Trophoblast cell (in vitro differentiated cells and primary cell): Measurements from ENCODE around the gene LENG8.

Experiments used
- DNase-seq, 2 donors: peaks; one replicate each; pipeline ENCODE4 v3.0.0-alpha.2; 2016
- H2AFZ ChIP-seq: 2 replicates; pipeline ENCODE4 v1.6.1; 2013; ENCODE audit warnings: low read length, moderate library complexity, mild to moderate bottlenecking; ENCODE audit not compliant: insufficient read depth, poor library complexity
- H2AK5ac ChIP-seq: 2 replicates; pipeline ENCODE4 v1.6.1; 2013; ENCODE audit warnings: mild to moderate bottlenecking, low read length
- H2BK120ac ChIP-seq: 2 replicates; pipeline ENCODE4 v1.6.1; 2013; ENCODE audit warnings: low read length, mild to moderate bottlenecking, moderate library complexity; ENCODE audit not compliant: insufficient read depth, poor library complexity
- H2BK12ac ChIP-seq: 2 replicates; pipeline ENCODE4 v1.6.1; 2013; ENCODE audit warnings: mild to moderate bottlenecking, low read length, moderate library complexity
- H2BK5ac ChIP-seq: 2 replicates; pipeline ENCODE4 v1.6.1; 2013; ENCODE audit warnings: low read length, low read depth, moderate library complexity, mild to moderate bottlenecking; ENCODE audit not compliant: poor library complexity
- H3K14ac ChIP-seq: 2 replicates; pipeline ENCODE4 v1.6.1; 2013; ENCODE audit warnings: mild to moderate bottlenecking, low read length
- H3K18ac ChIP-seq: 2 replicates; pipeline ENCODE4 v1.6.1; 2013; ENCODE audit warnings: mild to moderate bottlenecking, low read length
- H3K23ac ChIP-seq: 2 replicates; pipeline ENCODE4 v1.6.1; 2013; ENCODE audit warnings: low read length
- H3K27ac ChIP-seq: 2 replicates; pipeline ENCODE4 v1.5.1; 2013; ENCODE audit warnings: low read depth, mild to moderate bottlenecking, inconsistent platforms, low read length, moderate library complexity
- H3K27me3 ChIP-seq: 2 replicates; pipeline ENCODE4 v1.6.1; 2013; ENCODE audit warnings: inconsistent platforms, mild to moderate bottlenecking, low read length, moderate library complexity; ENCODE audit not compliant: insufficient read depth
- H3K36me3 ChIP-seq, 2 experiments: 1 replicate in 1 of 2; 2 replicates in 1 of 2; pipeline ENCODE4 v1.6.1; 2013; ENCODE audit warnings: low read length in 2 of 2, mild to moderate bottlenecking in 2 of 2, moderate library complexity in 1 of 2; ENCODE audit not compliant: insufficient read depth in 2 of 2, control insufficient read depth in 1 of 2
- H3K4ac ChIP-seq: 2 replicates; pipeline ENCODE4 v1.6.1; 2013; ENCODE audit warnings: low read depth, mild to moderate bottlenecking, low read length, moderate library complexity
- H3K4me1 ChIP-seq, 2 experiments: 1 replicate in 1 of 2; 2 replicates in 1 of 2; pipeline ENCODE4 v1.6.1; 2013; ENCODE audit warnings: low read length in 2 of 2, mild to moderate bottlenecking in 2 of 2, moderate library complexity in 1 of 2; ENCODE audit not compliant: insufficient read depth in 2 of 2, control insufficient read depth in 1 of 2
- H3K4me2 ChIP-seq: 2 replicates; pipeline ENCODE4 v1.6.1; 2013; ENCODE audit warnings: inconsistent platforms, mild to moderate bottlenecking, low read length, moderate library complexity
- H3K4me3 ChIP-seq: 2 replicates; pipeline ENCODE4 v1.5.1; 2013; ENCODE audit warnings: mild to moderate bottlenecking, low read depth, low read length, inconsistent platforms
- H3K79me1 ChIP-seq: one replicate; pipeline ENCODE4 v1.6.1; 2013; ENCODE audit warnings: low read length
- H3K79me2 ChIP-seq: 2 replicates; pipeline ENCODE4 v1.6.1; 2013; ENCODE audit warnings: low read length, mild to moderate bottlenecking; ENCODE audit not compliant: control insufficient read depth, insufficient read depth, poor library complexity
- H3K9ac ChIP-seq: 2 replicates; pipeline ENCODE4 v1.6.1; 2013; ENCODE audit warnings: mild to moderate bottlenecking, low read length
- H3K9me3 ChIP-seq: 2 replicates; pipeline ENCODE4 v1.6.1; 2013; ENCODE audit warnings: low read depth, mild to moderate bottlenecking, control low read depth, inconsistent platforms, low read length; ENCODE audit not compliant: insufficient read depth
- H4K12ac ChIP-seq: 2 replicates; pipeline ENCODE4 v1.6.1; 2013; ENCODE audit warnings: low read depth, mild to moderate bottlenecking, low read length, moderate library complexity
- H4K8ac ChIP-seq: 2 replicates; pipeline ENCODE4 v1.6.1; 2013; ENCODE audit warnings: low read depth, mild to moderate bottlenecking, low read length, moderate library complexity
- H4K91ac ChIP-seq: one replicate; pipeline ENCODE4 v1.6.1; 2013; ENCODE audit warnings: low read depth, mild to moderate bottlenecking, low read length, moderate library complexity
- WGBS: extraction: QIAGEN DNeasy Blood & Tissue Kit; methylation state at CpG from one replicate; pipeline ENCODE4 v1.1.7; 2013; ENCODE audit warnings: missing lambda C conversion rate; ENCODE audit not compliant: insufficient read length, insufficient coverage; ENCODE audit errors: extremely low coverage; 5-methylcytosine and 5-hydroxymethylcytosine counted together

Gene LENG8

DNA sequence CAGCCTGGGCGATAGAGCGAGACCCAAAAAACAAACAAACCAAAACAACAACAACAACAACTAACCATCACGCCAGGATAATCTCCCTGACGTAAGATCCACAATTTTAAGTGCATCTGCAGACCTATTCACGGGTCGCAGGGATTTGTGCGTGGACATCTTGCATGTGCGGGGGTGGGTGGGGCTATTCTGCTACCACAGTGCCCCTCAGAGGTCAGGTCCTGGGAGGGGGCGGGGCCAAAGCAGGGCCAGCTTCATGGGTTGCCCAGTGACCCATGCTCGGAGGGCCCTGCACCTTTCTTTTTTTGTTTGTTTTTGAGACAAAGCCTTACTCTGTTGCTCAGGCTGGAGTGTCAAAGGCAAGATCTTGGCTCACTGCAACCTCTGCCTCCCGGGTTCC, 26.7 kb downstream of the LENG8 start:
- Histone ChIP-seq H4K12ac (no peak overlapping the region), H4K91ac (no peak overlapping the region), H2BK120ac (no peak overlapping the region), H3K14ac (no peak overlapping the region), H3K4me3 (no peak overlapping the region), H3K27ac (no peak overlapping the region), H4K8ac (no peak overlapping the region), H3K79me1 (peaks cover 5% of the 10 kb centered on the region), H3K4ac (no peak overlapping the region), H2BK12ac (no peak overlapping the region), H3K4me2 (no peak overlapping the region), H3K27me3 (peaks cover 7% of the 10 kb centered on the region), H3K18ac (no peak overlapping the region), H2AFZ (no peak overlapping the region), H3K36me3 (no peaks in the 10 kb centered on the region), H3K9me3 (no peaks in the 10 kb centered on the region), H3K79me2 (no peaks in the 10 kb centered on the region), H3K9ac (no peak overlapping the region), H3K4me1 (peaks cover 12 to 18% of the 10 kb centered on the region in 2 experiments), H2AK5ac (no peak overlapping the region), H2BK5ac (no peak overlapping the region), H3K23ac (no peak overlapping the region)
- DNase-seq = no peak
- no CpG with 5 or more reads among the region's 11 CpGs for WGBS

DNA sequence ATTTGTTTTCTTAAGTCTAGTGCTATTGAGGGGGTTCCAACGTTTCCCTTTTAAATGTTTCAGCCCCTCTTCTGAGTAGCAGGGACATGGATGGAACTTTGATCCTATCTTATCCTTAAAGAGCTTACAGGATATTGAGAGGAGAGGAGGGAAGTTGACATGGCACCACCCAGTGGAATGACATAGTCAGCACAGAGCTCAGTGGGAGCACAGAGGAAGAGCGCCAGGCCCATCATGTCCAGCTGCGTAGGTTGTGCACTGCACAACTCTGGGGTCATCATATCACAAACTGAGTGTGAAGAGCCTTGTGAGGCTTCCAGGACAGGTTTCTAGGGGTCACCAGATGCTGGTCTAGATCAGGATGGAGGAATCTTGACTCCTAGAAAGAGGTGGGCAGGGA, 28.7 kb downstream of the LENG8 start:
- DNase-seq = no peak
- Histone ChIP-seq H2BK5ac (no peak overlapping the region), H3K9me3 (no peaks in the 10 kb centered on the region), H3K4me3 (no peak overlapping the region), H2BK12ac (no peak overlapping the region), H2BK120ac (no peak overlapping the region), H3K14ac (no peak overlapping the region), H4K8ac (no peak overlapping the region), H3K27me3 (no peaks in the 10 kb centered on the region), H3K4me1 (peaks cover 4 to 11% of the 10 kb centered on the region in 2 experiments), H3K27ac (no peak overlapping the region), H3K23ac (no peak overlapping the region), H4K12ac (no peak overlapping the region), H3K4me2 (no peak overlapping the region), H3K18ac (no peak overlapping the region), H3K79me1 (peaks cover 5% of the 10 kb centered on the region), H3K79me2 (no peaks in the 10 kb centered on the region), H2AFZ (no peak overlapping the region), H3K9ac (no peak overlapping the region), H2AK5ac (no peak overlapping the region), H4K91ac (no peak overlapping the region), H3K4ac (no peak overlapping the region), H3K36me3 (no peaks in the 10 kb centered on the region)
- WGBS = no CpG with 5 or more reads among the region's 3 CpGs

GRCh38 chr19:54478677-54479266, 29.8 kb downstream of the LENG8 start:
- Histone ChIP-seq H3K14ac (no peak overlapping the region), H3K9ac (no peak overlapping the region), H3K4me2 (no peak overlapping the region), H3K79me1 (no peaks in the 10 kb centered on the region), H3K36me3 (no peaks in the 10 kb centered on the region), H3K18ac (no peak overlapping the region), H3K23ac (no peak overlapping the region), H3K4ac (no peak overlapping the region), H2BK12ac (no peak overlapping the region), H3K27me3 (no peaks in the 10 kb centered on the region), H2AFZ (no peak overlapping the region), H4K12ac (no peak overlapping the region), H4K8ac (no peak overlapping the region), H3K27ac (no peak overlapping the region), H2BK120ac (no peak overlapping the region), H3K4me3 (no peak overlapping the region), H4K91ac (no peak overlapping the region), H2AK5ac (no peak overlapping the region), H3K79me2 (no peaks in the 10 kb centered on the region), H2BK5ac (no peak overlapping the region), H3K4me1 (peaks cover 0 to 3% of the 10 kb centered on the region in 2 experiments), H3K9me3 (no peaks in the 10 kb centered on the region)
- no CpG with 5 or more reads among the region's 10 CpGs for WGBS
- DNase-seq = peak in 1 of 2 donors; percentile 78

GRCh38 chr19:54480051-54480450, 31.1 kb downstream of the LENG8 start:
- no peak overlapping the region for H2AK5ac ChIP-seq
- H2BK5ac ChIP-seq = no peak overlapping the region
- no peak overlapping the region for H4K91ac ChIP-seq
- no peaks in the 10 kb centered on the region for H3K27me3 ChIP-seq
- no peaks in the 10 kb centered on the region for H3K4me1 ChIP-seq
- H4K12ac ChIP-seq = no peak overlapping the region
- no peak overlapping the region for H3K18ac ChIP-seq
- H3K79me2 ChIP-seq = no peaks in the 10 kb centered on the region
- H2BK12ac ChIP-seq = no peak overlapping the region
- no peak overlapping the region for H2BK120ac ChIP-seq
- no peaks in the 10 kb centered on the region for H3K79me1 ChIP-seq
- no peak overlapping the region for H3K4me2 ChIP-seq
- WGBS = 100% methylated on average over 1 of the region's 2 CpGs
- H4K8ac ChIP-seq = no peak overlapping the region
- no peak overlapping the region for H2AFZ ChIP-seq
- no peak overlapping the region for H3K14ac ChIP-seq
- DNase-seq = no peak
- peaks cover 4% of the 10 kb centered on the region for H3K9me3 ChIP-seq
- no peak overlapping the region for H3K23ac ChIP-seq
- no peak overlapping the region for H3K9ac ChIP-seq
- no peak overlapping the region for H3K27ac ChIP-seq
- no peak overlapping the region for H3K4ac ChIP-seq
- no peaks in the 10 kb centered on the region for H3K36me3 ChIP-seq
- no peak overlapping the region for H3K4me3 ChIP-seq
